ENCODE data around the gene CACFD1. TPM values are rescaled to one million over a fixed set of nuclear protein-coding genes. Genes with fewer than 3 reads are reported as not detected.
A peak's percentile ranks its signal among the peaks of the same experiment; 100 is the strongest.

The CACFD1 gene
- total and polyA plus RNA-seq, 7 donors, result 2.8 to 9.4 (median 7.1) TPM

- 91 to 93% (median 91%) methylated on average over 5 of the region's 5 CpGs for WGBS, 3 donors
- peak in 1 of 2 donors; percentile 31 for DNase-seq
- intact Hi-C loops (cut with DNase I), result no loop called here
Observed at GRCh38 chr9:133518200-133518599, 58.4 kb downstream of the CACFD1 start.

GRCh38 chr9:133518706-133519449, 59.1 kb downstream of the CACFD1 start:
- TF ChIP-seq CTCF (IDR thresholded peaks at IDR 0.05), result no peak
- no peaks in the 10 kb centered on the region for H3K36me3 ChIP-seq (ENCODE audit: insufficient read depth in 1 of 2, low read depth in 1 of 2)
- H3K27me3 ChIP-seq (ENCODE audit: insufficient read depth in 3 of 3, low read length in 2 of 3), result peaks cover 0 to 12% (median 2%) of the 10 kb centered on the region in 3 donors
- H3K27ac ChIP-seq, result no peak overlapping the region
- DNase-seq, result peak in 1 of 2 donors; percentile 36
- intact Hi-C loops (cut with DNase I), result no loop called here
- H3K4me3 ChIP-seq, result no peak overlapping the region
- H3K4me1 ChIP-seq, result no peaks in the 10 kb centered on the region
- H3K9me3 ChIP-seq, result no peaks in the 10 kb centered on the region
- WGBS, 3 donors, result 91 to 95% (median 94%) methylated on average over 27 of the region's 27 CpGs
- ATAC-seq, result no peak

More at GRCh38 chr9:133518200-133518599, 58.4 kb downstream of the CACFD1 start:
- Histone ChIP-seq H3K27ac (no peak overlapping the region), H3K9me3 (no peaks in the 10 kb centered on the region), H3K4me1 (no peaks in the 10 kb centered on the region), H3K36me3 (ENCODE audit: insufficient read depth in 1 of 2, low read depth in 1 of 2) (no peaks in the 10 kb centered on the region), H3K4me3 (no peak overlapping the region), H3K27me3 (ENCODE audit: insufficient read depth in 3 of 3, low read length in 2 of 3) (peaks cover 0 to 12% (median 2%) of the 10 kb centered on the region in 3 donors)
- no peak for TF ChIP-seq CTCF (IDR thresholded peaks at IDR 0.05)
- no peak for ATAC-seq

GRCh38 chr9:133519693-133520092, 59.9 kb downstream of the CACFD1 start:
- intact Hi-C loops (cut with DNase I), result no loop called here
- no peak for TF ChIP-seq CTCF (IDR thresholded peaks at IDR 0.05)
- no peaks in the 10 kb centered on the region for H3K9me3 ChIP-seq
- peak in 1 of 2 donors; percentile 6 for DNase-seq
- whole genome bisulfite sequencing, 3 donors, result 75 to 80% (median 78%) methylated on average over 7 of the region's 7 CpGs
- no peak for ATAC-seq
- H3K4me3 ChIP-seq, result no peak overlapping the region
- H3K27ac ChIP-seq, result no peak overlapping the region
- no peaks in the 10 kb centered on the region for H3K4me1 ChIP-seq
- H3K36me3 ChIP-seq (ENCODE audit: insufficient read depth in 1 of 2, low read depth in 1 of 2), result no peaks in the 10 kb centered on the region
- H3K27me3 ChIP-seq (ENCODE audit: insufficient read depth in 3 of 3, low read length in 2 of 3), result peaks cover 0 to 8% (median 0%) of the 10 kb centered on the region in 3 donors

- intact Hi-C loops (cut with DNase I), result no loop called here
- DNase-seq, result peak in 1 of 2 donors; percentile 39
- WGBS, 3 donors, result 86 to 90% (median 89%) methylated on average over 24 of the region's 24 CpGs
Observed at GRCh38 chr9:133520121-133520835, 60.5 kb downstream of the CACFD1 start.

More at GRCh38 chr9:133520121-133520835, 60.5 kb downstream of the CACFD1 start:
- TF ChIP-seq CTCF (IDR thresholded peaks at IDR 0.05), result no peak
- no peak overlapping the region for H3K4me3 ChIP-seq
- peaks cover 0 to 6% (median 0%) of the 10 kb centered on the region in 3 donors for H3K27me3 ChIP-seq (ENCODE audit: insufficient read depth in 3 of 3, low read length in 2 of 3)
- no peaks in the 10 kb centered on the region for H3K36me3 ChIP-seq (ENCODE audit: insufficient read depth in 1 of 2, low read depth in 1 of 2)
- no peaks in the 10 kb centered on the region for H3K4me1 ChIP-seq
- ATAC-seq, result no peak
- no peak overlapping the region for H3K27ac ChIP-seq
- H3K9me3 ChIP-seq, result no peaks in the 10 kb centered on the region

Other genes starting within 250 kb of the CACFD1 start
- under 1 TPM; 0.37 to 0.86 (median 0.72) TPM for gene ABO, start 184.8 kb upstream of the CACFD1 start, total RNA-seq
- under 1 TPM; 0.03 to 0.51 (median 0.14) TPM for gene ABO, start 184.8 kb upstream of the CACFD1 start, polyA plus RNA-seq
- 10 to 100 TPM; 11.4 to 27.3 (median 16.0) TPM for gene SURF6, start 123.8 kb upstream of the CACFD1 start, total RNA-seq
- gene SURF6, start 123.8 kb upstream of the CACFD1 start, polyA plus RNA-seq, result 10 to 100 TPM; 27.7 to 43.0 (median 36.3) TPM
- gene MED22, start 111.8 kb upstream of the CACFD1 start, total RNA-seq, result 10 to 100 TPM in 2 of 4 donors, 1 to 10 TPM in 2; 7.5 to 14.4 (median 10.6) TPM
- 10 to 100 TPM; 14.5 to 43.5 (median 23.4) TPM for gene MED22, start 111.8 kb upstream of the CACFD1 start, polyA plus RNA-seq
- 1,000 to 10,000 TPM; 1,013 to 1,526 (median 1,062) TPM for gene RPL7A, start 111.8 kb upstream of the CACFD1 start, total RNA-seq
- gene RPL7A, start 111.8 kb upstream of the CACFD1 start, polyA plus RNA-seq, result 1,000 to 10,000 TPM; 1,923 to 3,403 (median 2,177) TPM
- 10 to 100 TPM; 27.7 to 54.9 (median 45.5) TPM for gene SURF1, start 103.5 kb upstream of the CACFD1 start, total RNA-seq
- 100 to 1,000 TPM in 1 of 3 donors, 10 to 100 TPM in 2; 63.1 to 127 (median 77.0) TPM for gene SURF1, start 103.5 kb upstream of the CACFD1 start, polyA plus RNA-seq
- gene SURF2, start 103.4 kb upstream of the CACFD1 start, total RNA-seq, result 10 to 100 TPM; 10.9 to 13.8 (median 13.3) TPM
- 10 to 100 TPM; 19.7 to 50.6 (median 38.7) TPM for gene SURF2, start 103.4 kb upstream of the CACFD1 start, polyA plus RNA-seq
- 10 to 100 TPM; 45.6 to 69.4 (median 66.8) TPM for gene SURF4, start 83.9 kb upstream of the CACFD1 start, total RNA-seq
- 100 to 1,000 TPM in 1 of 3 donors, 10 to 100 TPM in 2; 47.9 to 120 (median 88.0) TPM for gene SURF4, start 83.9 kb upstream of the CACFD1 start, polyA plus RNA-seq
- under 1 TPM; 0.28 to 0.69 (median 0.46) TPM for gene STKLD1, start 83.6 kb upstream of the CACFD1 start, total RNA-seq
- gene STKLD1, start 83.6 kb upstream of the CACFD1 start, polyA plus RNA-seq, result under 1 TPM; 0.07 to 0.69 (median 0.46) TPM
- gene REXO4, start 42.0 kb upstream of the CACFD1 start, total RNA-seq, result 10 to 100 TPM; 23.8 to 31.2 (median 28.6) TPM
- 10 to 100 TPM; 31.7 to 75.2 (median 54.9) TPM for gene REXO4, start 42.0 kb upstream of the CACFD1 start, polyA plus RNA-seq
- gene ADAMTS13, start 37.6 kb upstream of the CACFD1 start, total RNA-seq, result 1 to 10 TPM; 2.0 to 6.7 (median 2.5) TPM
- gene ADAMTS13, start 37.6 kb upstream of the CACFD1 start, polyA plus RNA-seq, result 1 to 10 TPM in 2 of 3 donors, under 1 TPM in 1; 0.73 to 2.6 (median 1.8) TPM
- 1 to 10 TPM; 1.2 to 2.7 (median 1.7) TPM for gene SLC2A6, start 19.1 kb downstream of the CACFD1 start, total RNA-seq
- gene SLC2A6, start 19.1 kb downstream of the CACFD1 start, polyA plus RNA-seq, result 1 to 10 TPM; 1.3 to 2.2 (median 1.8) TPM
- 1 to 10 TPM in 1 of 4 donors, under 1 TPM in 1, not detected in 2; 0.44 to 4.5 TPM for gene MYMK, start 65.0 kb downstream of the CACFD1 start, total RNA-seq
- under 1 TPM in 2 of 3 donors, not detected in 1; 0.05 to 0.60 TPM for gene MYMK, start 65.0 kb downstream of the CACFD1 start, polyA plus RNA-seq
- 1 to 10 TPM in 2 of 4 donors, under 1 TPM in 2; 0.34 to 5.4 (median 2.4) TPM for gene ADAMTSL2, start 74.7 kb downstream of the CACFD1 start, total RNA-seq
- gene ADAMTSL2, start 74.7 kb downstream of the CACFD1 start, polyA plus RNA-seq, result under 1 TPM; 0.21 to 0.75 (median 0.29) TPM
- gene FAM163B, start 149.4 kb downstream of the CACFD1 start, total RNA-seq, result not detected
- not detected for gene FAM163B, start 149.4 kb downstream of the CACFD1 start, polyA plus RNA-seq
- gene DBH, start 176.4 kb downstream of the CACFD1 start, total RNA-seq, result under 1 TPM in 2 of 4 donors, not detected in 2; 0.06 to 0.30 TPM
- under 1 TPM in 2 of 3 donors, not detected in 1; 0.01 to 0.04 TPM for gene DBH, start 176.4 kb downstream of the CACFD1 start, polyA plus RNA-seq

Measured in psoas muscle (tissue), 8 donors.